Measurements from ENCODE around the gene ATP1A1.

ATP1A1 gene

GRCh38 chr1:116371752-116372151 lies 1.3 kb upstream of the ATP1A1 start:
- DNase-seq (ENCODE audit: low read depth in 2 of 2): no peak

- DNase-seq (ENCODE audit: low read depth in 2 of 2): no peak
These were observed 853 bp upstream of the ATP1A1 start for GRCh38 chr1:116372191-116372590.

- no peak for DNase-seq (ENCODE audit: low read depth in 2 of 2)
These were observed 648 bp downstream of the ATP1A1 start for GRCh38 chr1:116373431-116374352.

- no peak for DNase-seq (ENCODE audit: low read depth in 2 of 2)
These were observed 1.5 kb downstream of the ATP1A1 start for GRCh38 chr1:116374353-116375147.

GRCh38 chr1:116375148-116375886 lies 2.3 kb downstream of the ATP1A1 start:
- no peak for DNase-seq (ENCODE audit: low read depth in 2 of 2)

GRCh38 chr1:116375887-116376728 lies 3.1 kb downstream of the ATP1A1 start:
- DNase-seq (ENCODE audit: low read depth in 2 of 2): peak in 1 of 2 experiments; percentile 24

- no peak for DNase-seq (ENCODE audit: low read depth in 2 of 2)
These were observed 3.7 kb downstream of the ATP1A1 start for GRCh38 chr1:116376729-116377086.

- DNase-seq (ENCODE audit: low read depth in 2 of 2): peak; percentile 71
These were observed 4.8 kb downstream of the ATP1A1 start for GRCh38 chr1:116377541-116378529.

- no peak for DNase-seq (ENCODE audit: low read depth in 2 of 2)
These were observed 6.1 kb downstream of the ATP1A1 start for GRCh38 chr1:116379057-116379630.

GRCh38 chr1:116379674-116380498 lies 6.8 kb downstream of the ATP1A1 start:
- DNase-seq (ENCODE audit: low read depth in 2 of 2): no peak

- no peak for DNase-seq (ENCODE audit: low read depth in 2 of 2)
These were observed 7.6 kb downstream of the ATP1A1 start for GRCh38 chr1:116380499-116381242.

- no peak for DNase-seq (ENCODE audit: low read depth in 2 of 2)
These were observed 9.3 kb downstream of the ATP1A1 start for GRCh38 chr1:116382321-116382720.

GRCh38 chr1:116382857-116383483 lies 9.9 kb downstream of the ATP1A1 start:
- no peak for DNase-seq (ENCODE audit: low read depth in 2 of 2)

- DNase-seq (ENCODE audit: low read depth in 2 of 2): no peak
These were observed 13.0 kb downstream of the ATP1A1 start for GRCh38 chr1:116386042-116386441.

GRCh38 chr1:116387551-116387950 lies 14.5 kb downstream of the ATP1A1 start:
- no peak for DNase-seq (ENCODE audit: low read depth in 2 of 2)

- no peak for DNase-seq (ENCODE audit: low read depth in 2 of 2)
These were observed 15.1 kb downstream of the ATP1A1 start for GRCh38 chr1:116388122-116388521.

- DNase-seq (ENCODE audit: low read depth in 2 of 2): no peak
These were observed 16.0 kb downstream of the ATP1A1 start for GRCh38 chr1:116389013-116389412.

GRCh38 chr1:116389686-116390085 lies 16.6 kb downstream of the ATP1A1 start:
- DNase-seq (ENCODE audit: low read depth in 2 of 2): no peak

Data from fibroblast of skin of left biceps (primary cell).